H1 (cell line): ENCODE measurements around the gene LGALS3. TPM values are rescaled to one million over a fixed set of nuclear protein-coding genes. Genes with fewer than 3 reads are reported as not detected.
A peak's percentile ranks its signal among the peaks of the same experiment; 100 is the strongest.

Experiments
- CTCF ChIA-PET: fragments of 300-600 bp; sonication (Branson Sonifier 250); formaldehyde crosslinking; loops from one replicate; lab custom pipeline; 2021; ENCODE audit not compliant: partially characterized antibody; lab: Charles Lee
- POLR2A ChIA-PET: fragments of 300-600 bp; sonication (Branson Sonifier 250); formaldehyde crosslinking; loops from one replicate; lab custom pipeline; 2021; ENCODE audit warnings: inconsistent platforms; ENCODE audit not compliant: partially characterized antibody; lab: Charles Lee
- DNase-seq, 2 experiments: peaks; one replicate each; pipeline versions ENCODE4 v3.0.0 to v3.0.0-alpha.2; 2010 to 2022; ENCODE audit warnings: low spot score in 2 of 2, low read depth in 1 of 2, mixed read lengths in 1 of 2
- FAIRE-seq: peaks from 2 replicates; lab custom pipeline; 2011; peaks lifted over from hg19 to GRCh38; lab: Jason Lieb, UNC
- H2AFZ ChIP-seq: 2 replicates; pipeline ENCODE4 v1.8.1; 2012; ENCODE audit warnings: low read length, inconsistent platforms
- H2AK5ac ChIP-seq: 2 replicates; pipeline ENCODE4 v1.6.1; 2013; ENCODE audit warnings: low read depth, low read length
- H2BK120ac ChIP-seq: replicated peaks from 2 replicates; pipeline ENCODE3; 2013; ENCODE audit warnings: low read depth, low read length, inconsistent platforms
- H2BK12ac ChIP-seq: 2 replicates; pipeline ENCODE4 v1.6.1; 2013; ENCODE audit warnings: low read depth, low read length
- H2BK15ac ChIP-seq: 2 replicates; pipeline ENCODE4 v1.6.1; 2013; ENCODE audit warnings: low read length
- H2BK20ac ChIP-seq: 2 replicates; pipeline ENCODE4 v1.6.1; 2013; ENCODE audit warnings: low read length
- H2BK5ac ChIP-seq: 2 replicates; pipeline ENCODE4 v1.6.1; 2013; ENCODE audit warnings: low read depth, low read length
- H3K14ac ChIP-seq: 2 replicates; pipeline ENCODE4 v1.6.1; 2013; ENCODE audit warnings: inconsistent platforms; ENCODE audit not compliant: insufficient read length
- H3K18ac ChIP-seq: 2 replicates; pipeline ENCODE4 v1.6.1; 2013; ENCODE audit warnings: low read length; ENCODE audit errors: extremely low read depth
- H3K23ac ChIP-seq: 2 replicates; pipeline ENCODE4 v1.6.1; 2013; ENCODE audit warnings: inconsistent platforms; ENCODE audit not compliant: insufficient read length
- H3K23me2 ChIP-seq: 2 replicates; pipeline ENCODE4 v1.6.1; 2013; ENCODE audit warnings: low read depth, low read length
- H3K27ac ChIP-seq: 2 replicates; pipeline ENCODE4 v1.6.1; 2011; ENCODE audit warnings: low read depth, low read length, inconsistent platforms
- H3K27me3 ChIP-seq, 4 experiments: replicated peaks in 1 of 4; 1 replicate in 1 of 4; 2 replicates in 3 of 4; pipeline versions ENCODE4 v1.6.1 to v1.8.1; 2011 to 2013; ENCODE audit warnings: low read length in 3 of 4, mild to moderate bottlenecking in 3 of 4, inconsistent platforms in 2 of 4, mixed read lengths in 2 of 4, moderate library complexity in 1 of 4; ENCODE audit not compliant: control insufficient read depth in 3 of 4, insufficient read depth in 3 of 4; ENCODE audit errors: extremely low read depth in 1 of 4
- H3K36me3 ChIP-seq, 4 experiments: 2 replicates each; pipeline versions ENCODE4 v1.6.1 to v1.8.1; 2011 to 2013; ENCODE audit warnings: mild to moderate bottlenecking in 4 of 4, low read length in 3 of 4, moderate library complexity in 2 of 4, control low read depth in 1 of 4, inconsistent platforms in 1 of 4; ENCODE audit not compliant: insufficient read depth in 4 of 4, control insufficient read depth in 2 of 4
- H3K4ac ChIP-seq: replicated peaks from 2 replicates; pipeline ENCODE3; 2013; ENCODE audit warnings: low read length, low read depth, mixed read lengths, inconsistent platforms; ENCODE audit not compliant: insufficient read length
- H3K4me1 ChIP-seq, 4 experiments: replicated peaks in 1 of 4; 1 replicate in 1 of 4; 2 replicates in 3 of 4; pipeline versions ENCODE4 v1.6.1 to v1.8.1; 2011 to 2013; ENCODE audit warnings: low read length in 3 of 4, inconsistent platforms in 2 of 4, mixed read lengths in 1 of 4; ENCODE audit not compliant: insufficient read depth in 4 of 4, control insufficient read depth in 3 of 4
- H3K4me2 ChIP-seq, 2 experiments: 2 replicates each; pipeline versions ENCODE4 v1.6.1 to v1.8.1; 2011 to 2013; ENCODE audit warnings: low read depth in 2 of 2, low read length in 2 of 2, control low read depth in 1 of 2, inconsistent platforms in 1 of 2, mild to moderate bottlenecking in 1 of 2; ENCODE audit not compliant: insufficient read depth in 1 of 2
- H3K4me3 ChIP-seq, 4 experiments: fragments of 200-600, 300-600 bp in 1 of 4; sonication (generic), shearing (Covaris generic), sonication (Bioruptor Twin) in 1 of 4; 2 replicates each; pipeline versions ENCODE4 v1.5.1 to v1.8.1; 2011 to 2016; ENCODE audit warnings: low read length in 4 of 4, low read depth in 3 of 4, control low read depth in 2 of 4, inconsistent platforms in 2 of 4, mild to moderate bottlenecking in 2 of 4, mixed read lengths in 1 of 4, moderate library complexity in 1 of 4; ENCODE audit not compliant: insufficient read depth in 2 of 4; ENCODE audit errors: extremely low read depth in 1 of 4
- H3K56ac ChIP-seq: replicated peaks from 2 replicates; pipeline ENCODE3; 2013; ENCODE audit warnings: low read depth, mild to moderate bottlenecking, mixed read lengths, low read length, inconsistent platforms; ENCODE audit not compliant: insufficient read length
- H3K79me1 ChIP-seq: 2 replicates; pipeline ENCODE4 v1.6.1; 2013; ENCODE audit warnings: low read depth, low read length, control low read depth
- H3K79me2 ChIP-seq, 2 experiments: 2 replicates each; pipeline versions ENCODE4 v1.6.1 to v1.8.1; 2012 to 2013; ENCODE audit warnings: low read length in 2 of 2, mild to moderate bottlenecking in 2 of 2, inconsistent platforms in 1 of 2; ENCODE audit not compliant: insufficient read depth in 2 of 2, control insufficient read depth in 1 of 2
- H3K9ac ChIP-seq, 4 experiments: replicated peaks in 1 of 4; 1 replicate in 1 of 4; 2 replicates in 3 of 4; pipeline versions ENCODE4 v1.6.1 to v1.8.1; 2011 to 2013; ENCODE audit warnings: low read depth in 3 of 4, low read length in 3 of 4, control low read depth in 2 of 4, mild to moderate bottlenecking in 2 of 4, moderate library complexity in 2 of 4, inconsistent platforms in 1 of 4; ENCODE audit errors: extremely low read depth in 1 of 4
- H3K9me3 ChIP-seq, 2 experiments: 2 replicates each; pipeline versions ENCODE4 v1.6.1 to v1.8.1; 2012 to 2013; ENCODE audit warnings: mild to moderate bottlenecking in 2 of 2, moderate library complexity in 2 of 2, control low read depth in 1 of 2, inconsistent platforms in 1 of 2, low read depth in 1 of 2, low read length in 1 of 2, mixed read lengths in 1 of 2; ENCODE audit not compliant: insufficient read depth in 2 of 2
- H4K20me1 ChIP-seq, 2 experiments: replicated peaks in 1 of 2; 2 replicates each; pipeline versions ENCODE3 to v1.8.1; 2011 to 2013; ENCODE audit warnings: inconsistent platforms in 2 of 2, low read length in 2 of 2, mild to moderate bottlenecking in 1 of 2; ENCODE audit not compliant: insufficient read depth in 2 of 2, control insufficient read depth in 1 of 2
- H4K5ac ChIP-seq: 2 replicates; pipeline ENCODE4 v1.6.1; 2013; ENCODE audit warnings: low read length, low read depth, mixed read lengths, inconsistent platforms; ENCODE audit not compliant: insufficient read length
- H4K8ac ChIP-seq: 2 replicates; pipeline ENCODE4 v1.8.0; 2013; ENCODE audit warnings: mild to moderate bottlenecking, moderate library complexity, low read length, inconsistent platforms; ENCODE audit not compliant: insufficient read depth; ENCODE audit errors: extremely low read depth
- H4K91ac ChIP-seq: replicated peaks from 2 replicates; pipeline ENCODE3; 2013; ENCODE audit warnings: low read length, mixed read lengths, inconsistent platforms; ENCODE audit not compliant: insufficient read length
- GABPA ChIP-seq: IDR thresholded peaks from 2 replicates; pipeline ENCODE4 v1.6.1; 2011; ENCODE audit warnings: mild to moderate bottlenecking, low read length, moderate library complexity, borderline replicate concordance; ENCODE audit not compliant: insufficient read depth
- KDM4A ChIP-seq: IDR thresholded peaks from one replicate; pipeline ENCODE4 v1.7.1; 2012; ENCODE audit warnings: low read depth, mild to moderate bottlenecking, moderate library complexity, low read length, inconsistent platforms; ENCODE audit not compliant: severe bottlenecking
- NANOG ChIP-seq: IDR thresholded peaks from 2 replicates; pipeline ENCODE4 v1.6.1; 2011; ENCODE audit warnings: low read length, low read depth, mild to moderate bottlenecking, inconsistent platforms; ENCODE audit not compliant: insufficient read depth, poor library complexity, severe bottlenecking
- POU5F1 ChIP-seq: IDR thresholded peaks from 2 replicates; pipeline ENCODE4 v1.6.1; 2011; ENCODE audit warnings: low read depth, mild to moderate bottlenecking, low read length, moderate library complexity
- RXRA ChIP-seq: IDR thresholded peaks from 2 replicates; pipeline ENCODE4 v1.6.1; 2011; ENCODE audit warnings: low read depth, mild to moderate bottlenecking, low read length, moderate library complexity; ENCODE audit not compliant: insufficient read depth
- TAF1 ChIP-seq: IDR thresholded peaks from 2 replicates; pipeline ENCODE4 v1.6.1; 2011; ENCODE audit warnings: mild to moderate bottlenecking, low read depth, low read length
- YY1 ChIP-seq: IDR thresholded peaks from 2 replicates; pipeline ENCODE4 v1.6.1; 2011; ENCODE audit warnings: low read depth, mild to moderate bottlenecking, low read length
- WGBS, 2 experiments: shearing (Covaris generic) in 1 of 2; methylation state at CpG; one replicate each; pipeline versions ENCODE4 v1.1.6 to v1.1.7; 2013 to 2015; ENCODE audit warnings: low lambda C conversion rate in 2 of 2, mixed read lengths in 2 of 2, inconsistent platforms in 1 of 2, low coverage in 1 of 2, missing lambda C conversion rate in 1 of 2; ENCODE audit not compliant: insufficient replicate concordance in 2 of 2, insufficient coverage in 1 of 2, insufficient read length in 1 of 2; ENCODE audit errors: extremely low coverage in 1 of 2, missing lambda C conversion rate in 1 of 2; 5-methylcytosine and 5-hydroxymethylcytosine counted together
- polyA plus RNA-seq, 7 experiments: library from polyadenylated mRNA; depleted of rRNA in 3 of 7; stranded (reverse) in 5 of 7; unstranded in 2 of 7; fragments of >200 nt in 5 of 7; fragments of 200-250 nt in 2 of 7; gene quantifications; 1 replicate in 5 of 7; 2 replicates in 1 of 7; 4 replicates in 1 of 7; pipeline versions ENCODE4 v1.2.1 to v1.2.3, GENCODE V29; 2011 to 2013; ENCODE audit warnings: missing spikeins in 2 of 7, mixed read lengths in 2 of 7
- total RNA-seq: library from RNA; stranded (reverse); fragmentation: NEBNext Ultra II Directional; extraction: Animal tissue kit (Norgen Biotek cat#: 25700); gene quantifications from 2 replicates; pipeline ENCODE4 v1.2.1, GENCODE V29; 2021
- TF ChIP-seq, protein P1 (sequence below): IDR thresholded peaks from 2 replicates; pipeline ENCODE4 v1.6.1; 2012; ENCODE audit warnings: inconsistent platforms
- TF ChIP-seq, protein P2 (sequence below): IDR thresholded peaks from 2 replicates; pipeline ENCODE4 v1.6.1; 2011; ENCODE audit warnings: low read length, improper control_type of control experiment

LGALS3 gene
- total and polyA plus RNA-seq, 2 of the 8 experiments (the other 6 are each of a cell fraction or from before 2014, with no cell fraction given), result 9.7 to 14.5 TPM

DNA sequence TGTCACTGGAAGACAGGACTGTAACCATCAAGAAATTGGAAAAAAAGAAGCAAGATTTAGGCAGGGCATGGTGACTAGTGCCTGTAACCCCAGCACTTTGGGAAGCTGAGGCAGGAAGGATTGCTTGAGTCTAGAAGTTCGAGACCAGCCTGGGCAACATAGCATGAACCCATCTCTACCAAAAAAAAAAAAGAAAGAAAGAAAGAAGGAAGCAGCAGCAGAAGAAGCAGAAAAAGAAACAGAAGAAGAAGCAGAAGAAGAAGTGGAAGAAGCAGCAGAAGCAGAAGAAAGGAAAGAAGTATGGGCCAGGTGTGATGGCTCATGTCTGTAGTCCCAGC is 30.5 kb upstream of the LGALS3 start:
- no peak overlapping the region for H3K27ac ChIP-seq
- no peak overlapping the region for H3K23ac ChIP-seq
- H3K23me2 ChIP-seq, result no peaks in the 10 kb centered on the region
- H3K36me3 ChIP-seq, result no peaks in the 10 kb centered on the region
- no peak overlapping the region for H3K18ac ChIP-seq
- no CpG with 5 or more reads among the region's 1 CpG for WGBS, 2 experiments
- H2BK15ac ChIP-seq, result peak overlapping the region; percentile 18; the same call in 1 of the 2 replicates
- DNase-seq (no peak), FAIRE-seq (no peak)
- no peaks in the 10 kb centered on the region for H3K9me3 ChIP-seq
- H3K27me3 ChIP-seq, result no peaks in the 10 kb centered on the region
- no peak overlapping the region for H3K4me3 ChIP-seq
- H2BK20ac ChIP-seq, result no peak overlapping the region
- no peak overlapping the region for H3K4ac ChIP-seq
- H2BK12ac ChIP-seq, result no peak overlapping the region
- H3K14ac ChIP-seq, result no peak overlapping the region
- ChIA-PET CTCF (interaction anchor here (1.3 kb wide), 1 partner anchor 10 kb away, joined by 4 read pairs; no protein-coding TSS in a partner anchor), POLR2A (interaction anchor here (1.0 to 1.8 kb wide), 2 partner anchors 10 to 39 kb away, joined by 3 to 5 read pairs; no protein-coding TSS in a partner anchor)
- TF ChIP-seq TAF1, result no peak
- TF ChIP-seq, protein P1, sequence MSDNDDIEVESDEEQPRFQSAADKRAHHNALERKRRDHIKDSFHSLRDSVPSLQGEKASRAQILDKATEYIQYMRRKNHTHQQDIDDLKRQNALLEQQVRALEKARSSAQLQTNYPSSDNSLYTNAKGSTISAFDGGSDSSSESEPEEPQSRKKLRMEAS, result no peak
- TF ChIP-seq RXRA, result no peak
- no peak for TF ChIP-seq KDM4A
- TF ChIP-seq, protein P2, sequence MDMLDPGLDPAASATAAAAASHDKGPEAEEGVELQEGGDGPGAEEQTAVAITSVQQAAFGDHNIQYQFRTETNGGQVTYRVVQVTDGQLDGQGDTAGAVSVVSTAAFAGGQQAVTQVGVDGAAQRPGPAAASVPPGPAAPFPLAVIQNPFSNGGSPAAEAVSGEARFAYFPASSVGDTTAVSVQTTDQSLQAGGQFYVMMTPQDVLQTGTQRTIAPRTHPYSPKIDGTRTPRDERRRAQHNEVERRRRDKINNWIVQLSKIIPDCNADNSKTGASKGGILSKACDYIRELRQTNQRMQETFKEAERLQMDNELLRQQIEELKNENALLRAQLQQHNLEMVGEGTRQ, result no peak
- TF ChIP-seq NANOG, result no peak
- no peak for TF ChIP-seq YY1
- TF ChIP-seq GABPA, result no peak
- TF ChIP-seq POU5F1, result no peak
- no peak overlapping the region for H2BK5ac ChIP-seq
- no peak overlapping the region for H2BK120ac ChIP-seq
- no peaks in the 10 kb centered on the region for H3K79me1 ChIP-seq
- no peaks in the 10 kb centered on the region for H3K79me2 ChIP-seq
- no peak overlapping the region for H4K5ac ChIP-seq
- peaks cover 6 to 14% (median 7%) of the 10 kb centered on the region in 4 experiments; a peak in 5 of 7 replicates for H3K4me1 ChIP-seq
- H4K20me1 ChIP-seq, result no peaks in the 10 kb centered on the region
- H3K9ac ChIP-seq, result no peak overlapping the region
- no peak overlapping the region for H4K91ac ChIP-seq
- H2AFZ ChIP-seq, result no peak overlapping the region
- H2AK5ac ChIP-seq, result no peak overlapping the region
- no peak overlapping the region for H3K4me2 ChIP-seq
- no peak overlapping the region for H3K56ac ChIP-seq
- H4K8ac ChIP-seq, result no peak overlapping the region
